GM10266 (cell line): ENCODE results near the gene TAF6.

ENCODE experiments used
- DNase-seq: peaks from one replicate; pipeline ENCODE4 v3.0.0; 2012; ENCODE audit errors: extremely low spot score
- TF ChIP-seq, protein P1 (sequence below): IDR thresholded peaks from 2 replicates; pipeline ENCODE4 v1.5.1; 2012; ENCODE audit warnings: mild to moderate bottlenecking, low read depth; ENCODE audit not compliant: control insufficient read depth, insufficient read depth; ENCODE audit errors: missing control alignments

The TAF6 gene

DNA sequence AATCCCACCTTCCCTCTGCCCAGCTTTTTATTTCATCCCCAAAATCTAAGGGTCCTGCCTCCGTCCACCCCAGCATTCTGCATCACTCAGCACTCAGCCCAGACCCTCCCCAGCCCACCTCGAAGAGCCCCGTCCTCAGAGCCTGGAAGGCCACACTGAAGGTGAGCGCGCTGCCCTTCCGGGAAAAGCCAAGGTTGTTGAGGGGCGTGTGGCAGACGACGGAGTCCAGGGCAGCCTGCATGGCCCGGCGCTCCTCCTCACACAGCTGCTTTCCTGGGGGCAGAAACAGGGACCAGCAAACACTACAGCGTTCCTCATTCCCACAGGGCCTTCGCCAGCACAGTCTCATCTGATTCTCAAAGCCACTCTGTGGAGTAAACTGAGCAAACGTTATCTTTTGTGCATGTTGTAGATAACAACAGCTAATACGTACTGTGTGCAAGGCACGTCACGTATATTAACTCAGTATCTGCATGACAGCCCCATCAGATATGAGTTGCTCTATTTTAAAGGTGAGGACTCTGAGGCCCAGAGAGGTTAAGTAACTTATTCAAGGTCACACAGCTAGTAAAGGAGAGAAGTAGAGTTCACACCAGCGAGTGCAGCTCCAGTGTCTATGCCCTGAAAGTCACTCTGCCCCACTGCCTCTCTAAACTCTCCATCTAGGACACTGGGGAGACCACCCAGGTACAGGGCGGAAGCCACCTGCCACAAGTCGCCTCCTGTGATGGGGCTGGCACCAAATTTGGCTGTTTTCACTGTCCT, 36.6 kb upstream of the TAF6 start:
- TF ChIP-seq, protein P1, sequence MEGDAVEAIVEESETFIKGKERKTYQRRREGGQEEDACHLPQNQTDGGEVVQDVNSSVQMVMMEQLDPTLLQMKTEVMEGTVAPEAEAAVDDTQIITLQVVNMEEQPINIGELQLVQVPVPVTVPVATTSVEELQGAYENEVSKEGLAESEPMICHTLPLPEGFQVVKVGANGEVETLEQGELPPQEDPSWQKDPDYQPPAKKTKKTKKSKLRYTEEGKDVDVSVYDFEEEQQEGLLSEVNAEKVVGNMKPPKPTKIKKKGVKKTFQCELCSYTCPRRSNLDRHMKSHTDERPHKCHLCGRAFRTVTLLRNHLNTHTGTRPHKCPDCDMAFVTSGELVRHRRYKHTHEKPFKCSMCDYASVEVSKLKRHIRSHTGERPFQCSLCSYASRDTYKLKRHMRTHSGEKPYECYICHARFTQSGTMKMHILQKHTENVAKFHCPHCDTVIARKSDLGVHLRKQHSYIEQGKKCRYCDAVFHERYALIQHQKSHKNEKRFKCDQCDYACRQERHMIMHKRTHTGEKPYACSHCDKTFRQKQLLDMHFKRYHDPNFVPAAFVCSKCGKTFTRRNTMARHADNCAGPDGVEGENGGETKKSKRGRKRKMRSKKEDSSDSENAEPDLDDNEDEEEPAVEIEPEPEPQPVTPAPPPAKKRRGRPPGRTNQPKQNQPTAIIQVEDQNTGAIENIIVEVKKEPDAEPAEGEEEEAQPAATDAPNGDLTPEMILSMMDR: no peak
- DNase-seq: no peak

DNA sequence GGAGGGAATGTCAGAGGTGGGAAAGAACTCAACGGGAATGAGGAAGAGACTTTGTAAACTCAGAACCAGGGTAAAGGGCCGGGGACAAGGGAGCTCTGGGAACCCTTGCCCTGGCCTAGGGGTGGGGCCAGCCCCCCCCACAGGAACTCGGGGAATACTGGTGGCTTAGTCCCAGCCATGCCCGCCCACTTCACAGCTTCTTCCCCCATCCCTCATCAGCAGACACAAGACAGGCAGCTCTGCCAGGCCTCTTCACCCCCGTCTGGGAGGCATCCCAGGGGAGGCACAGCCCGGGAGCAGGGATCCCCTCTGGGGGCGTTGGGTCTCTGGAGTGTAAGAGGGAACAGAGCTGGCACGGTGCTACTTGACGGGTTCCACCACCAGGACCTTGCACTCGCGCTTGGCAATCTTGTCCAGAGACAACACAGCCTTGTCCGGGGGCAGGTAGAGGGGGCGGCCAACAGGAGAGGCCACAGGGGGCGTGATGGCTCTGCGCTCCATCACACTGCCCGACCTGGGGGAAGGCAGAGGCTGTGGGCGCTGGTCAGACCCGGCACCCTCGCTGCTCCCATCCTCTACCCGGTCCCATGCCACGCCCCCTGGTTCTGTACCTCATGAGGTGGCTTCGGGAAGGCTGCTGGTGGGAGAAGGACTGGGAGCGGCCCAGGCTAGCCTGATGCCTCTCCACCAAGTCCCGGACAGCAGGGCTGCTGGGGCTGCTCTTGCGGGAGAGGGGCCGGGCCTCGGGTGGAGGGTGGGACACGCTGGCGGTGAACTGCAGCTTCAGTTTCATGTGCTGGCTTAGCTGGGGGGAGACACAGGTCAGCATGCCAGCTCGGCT, 35.7 kb upstream of the TAF6 start:
- DNase-seq: no peak

DNA sequence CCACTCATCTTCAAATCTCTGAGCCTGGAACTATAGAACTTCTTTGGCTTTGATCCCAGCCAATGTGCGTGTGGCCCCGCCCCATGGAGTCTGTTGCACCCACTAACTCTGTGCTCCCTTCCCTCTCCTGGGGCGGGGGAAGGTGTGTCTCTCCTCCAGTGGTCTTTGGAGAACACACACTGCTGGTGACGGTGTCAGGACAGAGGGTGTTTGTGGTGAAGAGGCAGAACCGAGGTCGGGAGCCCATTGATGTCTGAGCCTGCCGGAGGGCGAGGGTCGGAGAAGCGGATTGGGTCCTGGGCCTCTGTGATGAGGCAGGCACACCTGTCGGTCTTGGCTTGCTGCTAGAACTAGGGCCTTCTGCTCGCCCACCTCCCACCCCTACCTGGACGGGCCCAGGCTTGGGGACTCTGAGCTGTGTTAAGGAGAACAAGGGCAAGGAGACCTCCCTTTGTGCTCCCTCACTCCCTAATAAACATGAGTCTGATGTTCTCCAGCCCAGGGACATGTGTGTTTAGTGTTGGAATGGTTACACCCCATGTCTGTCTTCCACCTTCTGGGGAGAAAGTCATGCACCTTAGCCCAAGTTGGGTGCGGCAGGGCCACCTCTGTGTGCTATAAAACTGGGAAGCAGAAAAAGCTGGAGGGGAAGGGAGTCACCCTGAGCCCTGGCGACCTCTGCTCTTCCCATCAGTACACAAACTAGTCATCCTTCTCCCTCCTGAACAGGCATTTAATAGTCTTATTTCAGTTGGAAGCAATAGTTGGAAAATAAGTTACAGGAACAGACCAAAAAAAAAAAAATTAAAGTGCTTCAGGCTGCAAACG, 34.8 kb upstream of the TAF6 start:
- DNase-seq: no peak
- TF ChIP-seq, protein P1: no peak

More for the DNA sequence above, 35.7 kb upstream of the TAF6 start:
- TF ChIP-seq, protein P1: no peak

DNA sequence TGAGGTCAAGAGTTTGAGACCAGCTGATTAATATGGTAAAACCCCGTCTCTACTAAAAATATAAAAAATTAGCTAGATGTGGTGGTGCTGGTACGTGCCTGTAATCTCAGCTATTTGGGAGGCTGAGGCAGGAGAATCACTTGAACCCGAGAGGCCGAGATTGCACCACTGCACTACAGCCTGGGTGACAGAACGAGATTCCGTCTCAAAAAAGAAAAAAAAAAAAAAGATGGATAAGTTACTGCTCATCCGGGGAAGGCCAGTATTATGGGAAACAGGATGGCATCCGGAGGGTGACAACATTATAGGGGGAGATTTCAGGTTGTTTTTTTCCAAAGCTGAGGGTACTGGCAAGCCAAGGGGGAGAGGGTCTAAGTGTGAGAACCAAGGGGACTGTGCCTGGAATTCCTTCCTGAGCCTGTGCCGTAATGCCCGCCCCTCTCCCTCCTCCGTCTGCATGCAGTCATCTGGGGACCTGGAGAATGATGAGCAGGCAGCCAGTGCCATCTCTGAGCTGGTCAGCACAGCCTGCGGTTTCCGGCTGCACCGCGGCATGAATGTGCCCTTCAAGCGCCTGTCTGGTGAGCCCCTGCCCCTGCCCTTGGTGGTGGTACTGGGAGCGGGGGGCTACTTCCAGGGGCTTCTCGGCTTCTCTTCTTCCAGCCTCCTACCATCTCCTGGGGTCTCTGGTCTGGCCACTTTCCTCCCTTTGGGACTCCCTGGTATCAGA, 33.9 kb upstream of the TAF6 start:
- no peak for DNase-seq
- TF ChIP-seq, protein P1: no peak

DNA sequence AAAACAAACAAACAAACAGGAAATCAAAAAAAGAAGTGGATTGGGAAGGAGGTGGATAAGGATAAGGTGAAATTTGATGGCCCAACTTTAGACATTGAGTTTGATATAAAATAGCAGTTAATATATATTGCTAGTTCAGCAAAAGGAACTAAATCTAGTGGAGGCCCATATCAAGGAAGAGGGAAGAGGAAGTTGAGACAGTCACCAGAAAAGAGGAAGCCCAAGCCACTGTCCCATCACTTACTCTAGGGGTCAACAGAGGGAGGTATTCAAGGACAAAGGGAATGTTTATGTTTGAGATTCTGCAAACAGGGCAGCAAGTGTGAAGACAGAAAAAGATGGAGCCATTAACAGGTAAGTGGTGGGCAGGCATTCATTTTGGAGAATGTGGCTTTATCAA, 33.2 kb upstream of the TAF6 start:
- TF ChIP-seq, protein P1: no peak
- DNase-seq: no peak

DNA sequence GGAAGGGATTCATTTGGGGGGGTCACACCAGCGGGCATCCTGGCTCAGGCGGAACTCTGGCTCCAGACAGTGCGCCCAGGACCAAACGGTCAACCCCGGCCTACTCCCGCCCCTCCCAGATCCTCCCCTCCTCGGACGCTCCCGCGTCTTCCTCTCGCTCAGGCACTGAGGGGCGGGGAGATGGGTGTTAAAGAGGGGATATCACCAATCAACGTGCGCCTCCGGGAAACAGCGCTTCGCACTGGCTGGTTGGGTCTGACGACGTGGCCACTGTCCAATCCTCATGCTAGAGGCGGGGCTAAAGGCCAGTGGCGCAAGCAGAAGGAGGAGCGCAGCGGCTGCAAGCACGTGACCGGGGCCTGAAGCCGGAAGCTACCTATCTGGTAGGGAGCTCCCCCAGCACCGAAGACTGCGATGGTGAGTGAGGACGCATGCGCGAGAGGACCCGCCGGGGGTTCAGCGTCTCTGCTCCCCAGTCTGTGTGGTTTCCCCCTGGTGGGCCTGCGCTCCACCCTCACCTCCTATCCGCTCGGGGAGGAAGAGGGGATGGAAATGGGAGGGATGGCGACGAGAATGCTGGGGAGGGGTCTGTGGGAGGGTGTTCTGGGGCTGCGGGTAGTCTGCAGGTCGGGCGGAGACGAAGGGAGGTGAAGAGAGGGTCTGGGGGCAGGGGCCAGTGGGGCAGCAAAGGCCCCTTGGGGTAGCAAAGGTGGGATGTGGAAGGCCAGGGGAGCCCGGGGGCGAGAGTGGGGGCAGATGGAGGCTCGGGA, 29.6 kb upstream of the TAF6 start, which contains the start of gene LAMTOR4:
LAMTOR4 (plus strand) TSS at position 360 of the 770 bp plus-strand sequence; CDS start at position 415, 55 bp downstream.
- TF ChIP-seq, protein P1: no peak
- DNase-seq: peak; percentile 96
